GM19324 (cell line): ENCODE data around the gene MOCOS.
"Not testable (repeated sequence)": the region's sequence is repeated elsewhere in the genome, so short reads cannot be mapped to it uniquely, and the experiment has no call there.

Experiments used
- ATAC-seq: cut with Tn5 transposase; IDR thresholded peaks from one replicate; pipeline ENCODE4 v1.9.1; 2021; ENCODE audit warnings: mild to moderate bottlenecking, moderate library complexity; ENCODE audit not compliant: unreplicated experiment, low FRiP score

Gene MOCOS

DNA sequence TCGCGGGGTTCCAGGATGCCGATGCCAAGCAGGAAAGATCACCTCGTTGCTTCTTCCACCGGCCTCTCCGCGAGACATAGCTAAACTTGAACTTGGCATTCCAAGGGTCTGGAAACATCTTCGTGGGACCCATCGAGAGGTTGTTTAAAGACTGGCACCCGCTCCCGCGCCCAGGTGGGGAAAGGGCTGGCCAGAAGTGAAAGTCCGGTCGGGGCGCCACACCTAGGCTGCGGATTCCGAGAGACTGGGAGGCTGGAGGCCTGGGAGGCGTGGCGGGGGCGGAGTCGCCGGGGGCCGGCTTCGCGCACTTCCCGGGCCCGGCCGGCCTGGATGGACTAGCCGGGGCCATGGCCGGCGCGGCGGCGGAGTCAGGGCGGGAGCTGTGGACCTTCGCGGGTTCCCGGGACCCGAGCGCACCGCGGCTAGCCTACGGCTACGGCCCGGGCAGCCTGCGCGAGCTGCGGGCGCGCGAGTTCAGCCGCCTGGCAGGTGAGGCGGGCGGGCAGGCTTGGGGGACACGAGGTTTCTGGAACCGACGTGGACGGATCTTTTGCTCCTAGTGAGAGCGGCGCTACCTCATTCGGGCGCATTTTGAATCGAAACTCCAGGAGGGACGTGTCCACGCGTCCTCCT lies at the start of gene MOCOS:
MOCOS (plus strand) TSS at position 305 of the 633 bp plus-strand sequence; CDS start at position 348, 43 bp downstream.
- ATAC-seq, result peak; percentile 92

- no peak for ATAC-seq
Observed at GRCh38 chr18:36139245-36139644, 48.1 kb upstream of the MOCOS start.

DNA sequence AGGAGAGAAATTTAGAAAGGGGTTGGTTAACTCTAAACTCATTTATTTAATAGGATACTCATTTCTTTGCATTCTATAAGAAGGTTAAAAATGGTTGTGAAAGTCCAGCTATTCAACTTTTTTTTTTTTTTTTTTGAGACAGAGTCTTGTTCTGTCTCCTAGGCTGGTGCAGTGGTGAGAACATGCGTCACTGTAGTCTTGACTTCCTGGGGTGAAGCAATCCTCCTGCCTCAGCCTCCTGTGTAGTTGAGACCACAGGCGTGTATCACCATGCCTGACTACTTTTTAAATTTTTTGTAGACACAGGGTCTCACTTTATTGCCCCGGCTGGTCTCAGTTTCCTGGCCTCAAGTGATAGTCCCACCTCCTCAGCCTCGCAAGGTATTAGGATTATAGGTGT lies 45.7 kb upstream of the MOCOS start:
- no peak for ATAC-seq

- no peak for ATAC-seq
Observed at GRCh38 chr18:36142751-36143150, 44.5 kb upstream of the MOCOS start.

DNA sequence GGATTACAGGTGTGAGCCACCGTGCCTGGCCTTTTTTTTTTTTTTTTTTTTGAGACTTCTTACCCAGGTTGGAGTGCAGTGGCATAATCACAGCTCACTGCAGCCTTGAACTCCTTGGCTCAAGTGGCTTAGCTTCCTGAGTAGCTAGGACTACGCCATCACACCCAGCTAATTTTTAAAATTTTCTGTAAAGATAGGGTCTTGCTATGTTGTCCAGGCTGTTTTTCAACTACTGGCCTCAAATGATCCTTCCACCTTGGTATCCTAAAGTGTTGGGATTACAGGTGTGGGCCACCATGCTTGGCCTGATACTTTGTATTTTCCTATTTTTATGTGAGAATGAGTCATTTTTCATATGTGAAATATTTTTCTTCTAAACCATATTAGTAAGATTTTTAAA lies 43.9 kb upstream of the MOCOS start:
- ATAC-seq, result no peak

DNA sequence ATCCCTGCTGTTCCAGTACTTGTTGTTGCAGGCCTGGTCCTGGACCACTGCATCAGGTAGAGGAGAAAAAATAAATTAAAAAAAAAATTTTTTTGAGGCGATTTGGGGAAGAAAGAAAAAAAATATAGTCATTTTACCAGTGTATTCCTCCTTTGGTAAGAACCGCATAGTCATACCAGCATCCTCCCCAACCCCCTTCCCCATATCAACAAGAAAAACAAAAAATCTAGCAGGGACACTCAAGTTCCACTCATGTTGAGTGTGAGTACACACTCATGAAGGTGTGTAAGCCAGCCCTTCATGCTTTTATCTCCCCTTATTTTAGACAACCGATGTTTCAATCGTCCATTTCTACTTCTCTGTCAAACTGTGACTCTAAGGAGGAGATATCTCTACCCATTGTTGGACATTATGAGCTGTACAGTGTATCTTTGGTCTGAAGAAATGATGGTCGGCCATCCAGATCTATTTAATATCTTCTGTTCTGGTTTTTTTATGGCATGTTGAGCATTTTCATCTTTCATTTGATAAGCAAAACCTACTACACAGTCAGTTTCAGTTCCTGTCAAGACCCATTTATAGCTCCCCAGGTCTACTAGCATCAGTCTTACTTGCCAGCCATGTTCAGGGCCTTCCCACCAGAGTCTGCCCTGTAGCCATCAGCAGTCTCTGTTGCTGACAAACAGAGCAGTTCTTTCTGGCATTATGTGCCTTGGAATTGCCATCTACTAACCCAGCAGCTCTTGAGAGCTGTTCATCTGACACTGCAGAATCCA lies 37.6 kb upstream of the MOCOS start:
- peak; percentile 88 for ATAC-seq

- no peak for ATAC-seq
Observed at GRCh38 chr18:36152781-36153180, 34.5 kb upstream of the MOCOS start.

DNA sequence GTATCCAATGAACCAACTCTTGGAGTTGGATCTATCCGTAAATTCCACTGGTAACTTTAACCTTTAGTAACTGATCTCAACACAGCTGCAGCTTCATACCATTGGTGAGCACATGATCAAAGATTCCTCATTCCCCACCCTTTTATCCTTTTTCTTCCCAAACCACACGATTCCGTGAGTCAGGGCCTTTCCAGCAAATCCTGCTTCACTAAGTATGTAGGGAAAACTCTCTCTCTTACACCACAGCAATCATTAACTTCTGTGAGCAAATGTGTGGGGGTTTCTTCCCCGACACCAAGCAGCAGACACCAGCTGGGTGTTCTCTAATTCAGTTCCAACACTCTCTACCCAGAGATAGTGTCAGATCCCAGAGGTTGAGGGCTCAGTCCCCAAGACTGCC lies 34.1 kb upstream of the MOCOS start:
- ATAC-seq, result no peak

DNA sequence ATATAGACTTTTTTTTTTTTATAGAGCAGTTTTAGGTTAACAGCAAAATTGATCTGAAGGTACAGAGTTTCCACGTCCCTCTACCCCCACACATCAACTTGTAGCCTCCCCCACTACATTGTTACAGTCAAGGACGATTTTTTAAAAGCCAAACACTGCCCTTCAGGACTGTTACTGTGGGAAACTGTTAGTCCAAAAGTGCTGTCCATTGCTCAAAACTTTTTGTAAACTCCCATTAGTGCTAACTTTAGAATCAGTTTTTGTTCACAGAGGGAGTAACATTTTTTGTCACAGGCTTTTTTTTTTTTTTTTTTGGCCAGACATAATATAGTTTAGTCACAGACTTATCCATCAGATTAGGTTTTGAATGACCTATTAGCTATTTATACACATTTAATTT lies 33.5 kb upstream of the MOCOS start:
- ATAC-seq, result no peak

- ATAC-seq, result no peak
Observed at GRCh38 chr18:36155851-36156757, 31.2 kb upstream of the MOCOS start.

DNA sequence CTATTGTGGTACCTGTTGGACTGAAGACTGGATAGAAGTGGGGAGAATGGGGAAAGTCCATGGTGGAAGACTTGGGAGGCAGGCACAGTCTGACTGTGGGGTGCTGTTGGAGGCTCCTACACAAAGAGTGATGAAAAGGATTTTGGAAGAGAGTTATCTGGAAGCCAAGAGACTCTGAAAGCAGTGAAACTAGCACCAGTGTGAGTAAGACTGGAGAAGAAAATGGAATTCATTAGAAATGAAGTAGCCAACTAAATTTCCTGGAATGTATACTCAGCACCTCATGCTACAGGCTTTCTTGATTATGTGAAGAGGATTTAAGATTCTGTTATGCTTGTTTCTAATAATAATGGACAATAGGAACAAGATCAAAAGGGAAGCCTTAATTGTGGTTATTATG lies 29.9 kb upstream of the MOCOS start:
- ATAC-seq, result no peak

GRCh38 chr18:36158266-36158867 lies 28.9 kb upstream of the MOCOS start:
- no peak for ATAC-seq

DNA sequence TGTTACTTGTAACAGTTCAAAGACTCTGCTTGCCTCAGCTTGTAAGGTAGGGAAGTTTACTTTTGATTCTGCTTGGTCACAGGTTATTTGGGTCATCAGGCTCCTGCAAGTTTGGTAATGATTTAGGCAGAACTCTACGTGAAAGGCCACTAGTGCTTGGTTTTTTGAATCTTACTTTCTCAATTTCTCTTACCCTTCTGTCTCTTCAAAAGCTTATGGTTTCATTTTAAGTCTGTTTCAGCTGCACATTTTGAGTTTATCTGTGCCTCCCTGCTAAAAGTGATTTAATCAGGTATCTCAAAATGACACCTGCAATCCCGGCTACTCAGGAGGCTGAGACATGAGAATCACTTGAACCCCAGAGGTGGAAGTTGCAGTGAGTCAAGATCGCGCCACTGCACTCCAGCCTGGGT lies 26.3 kb upstream of the MOCOS start:
- ATAC-seq, result no peak

GRCh38 chr18:36162981-36163380 lies 24.3 kb upstream of the MOCOS start:
- no peak for ATAC-seq

DNA sequence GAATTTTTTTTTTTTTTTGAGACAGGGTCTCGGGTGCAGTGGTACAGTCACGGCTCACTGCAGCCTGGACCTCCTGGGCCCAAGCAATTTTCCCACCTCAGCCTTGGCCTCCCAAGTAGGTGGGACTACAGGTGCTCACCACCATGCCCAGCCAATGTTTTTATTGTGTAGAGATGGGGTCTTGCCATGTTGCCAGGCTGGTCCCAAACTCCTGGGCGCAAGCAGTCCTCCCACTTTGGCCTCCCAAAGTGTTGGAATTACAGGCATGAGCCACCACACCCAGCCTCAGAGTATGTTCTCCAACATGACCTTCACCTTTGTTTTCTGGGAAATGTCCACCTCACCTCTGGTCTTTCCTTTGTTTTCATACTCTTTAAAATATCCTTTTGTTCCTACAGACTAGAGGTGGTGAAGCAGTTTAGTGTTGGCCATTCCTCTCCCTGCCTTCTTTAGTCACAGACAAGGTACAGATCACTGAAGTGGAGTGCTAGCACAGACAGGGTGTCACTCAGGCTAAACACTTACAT lies 19.5 kb upstream of the MOCOS start:
- ATAC-seq, result no peak

GRCh38 chr18:36168296-36168695 lies 19.0 kb upstream of the MOCOS start:
- not testable (repeated sequence) for ATAC-seq

DNA sequence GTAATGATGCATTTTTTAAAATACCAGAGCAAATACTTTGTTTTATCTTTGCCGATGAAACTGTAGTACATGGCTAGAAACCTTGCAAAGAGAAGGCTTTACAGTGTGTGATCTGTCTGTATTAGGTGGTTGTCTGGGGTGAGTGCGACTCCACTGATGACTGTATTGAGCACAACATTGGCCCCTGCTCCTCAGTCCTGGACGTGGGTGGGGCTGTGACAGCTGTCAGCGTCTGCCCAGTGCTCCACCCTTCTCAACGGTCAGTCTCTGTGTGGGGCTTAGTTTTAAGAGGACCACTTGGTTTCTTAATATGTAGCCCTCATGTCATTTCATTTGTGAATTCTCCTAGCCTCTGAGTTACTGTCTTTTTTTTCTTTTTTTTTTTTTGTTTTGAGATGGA lies 17.4 kb upstream of the MOCOS start:
- no peak for ATAC-seq

DNA sequence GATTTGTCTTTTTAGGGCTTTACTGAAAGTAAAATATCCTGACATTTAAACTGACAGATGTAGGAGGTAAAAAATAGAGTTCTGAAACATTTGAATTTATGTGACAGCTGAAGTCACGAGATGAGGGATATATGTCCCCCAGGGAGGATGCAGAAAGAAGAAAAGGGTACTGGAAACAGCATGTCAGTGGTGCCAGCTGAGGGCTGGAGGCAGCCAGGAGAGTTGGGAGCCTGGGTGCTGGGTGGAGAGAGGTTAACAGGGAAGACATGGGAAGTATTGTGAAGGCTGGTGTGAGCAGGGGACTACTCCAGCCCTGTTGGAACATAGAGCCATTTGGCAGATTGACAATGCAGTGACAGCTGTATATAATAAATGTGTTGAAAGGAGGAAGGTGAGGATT lies 11.8 kb upstream of the MOCOS start:
- ATAC-seq, result no peak

- no peak for ATAC-seq
Observed at GRCh38 chr18:36176177-36176584, 11.1 kb upstream of the MOCOS start.

DNA sequence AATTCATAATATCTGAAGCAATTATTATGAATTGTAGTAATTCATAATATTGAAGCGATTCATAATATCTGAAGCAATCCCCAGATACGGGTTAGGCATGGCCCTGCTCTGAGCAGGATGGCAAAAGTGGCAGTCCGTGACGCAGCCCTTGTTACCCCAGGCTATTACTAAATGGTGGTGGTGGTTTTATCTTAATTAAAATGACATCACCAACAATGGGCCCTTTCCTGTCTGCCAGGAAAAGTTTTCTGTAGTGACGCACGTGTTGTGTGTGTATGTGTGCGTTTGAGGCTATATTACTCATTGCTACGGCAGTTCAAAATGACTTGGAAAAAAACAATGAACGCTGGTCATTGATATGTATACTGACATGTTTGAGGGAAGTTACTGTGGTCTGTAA lies 10.6 kb upstream of the MOCOS start:
- ATAC-seq, result no peak

- no peak for ATAC-seq
Observed at GRCh38 chr18:36177913-36178312, 9.4 kb upstream of the MOCOS start.
